SU-DHL-6 (cell line): ENCODE results near the gene BIRC2.
"Not testable (repeated sequence)": the region's sequence is repeated elsewhere in the genome, so short reads cannot be mapped to it uniquely, and the experiment has no call there.

Experiments
- H2AFZ ChIP-seq: fragments of 200-600 bp; sonication (generic); 2 replicates; pipeline ENCODE4 v1.6.1; 2014; ENCODE audit warnings: low read depth, mild to moderate bottlenecking, moderate library complexity, mixed read lengths, antibody characterized with exemption, low read length; ENCODE audit not compliant: severe bottlenecking
- H3F3A ChIP-seq: fragments of 200-600 bp; shearing (Covaris generic); 2 replicates; pipeline ENCODE4 v1.6.0; 2016; ENCODE audit warnings: antibody characterized with exemption, mild to moderate bottlenecking; ENCODE audit not compliant: insufficient read depth
- H3K27ac ChIP-seq: fragments of 200-600 bp; sonication (generic); 2 replicates; pipeline ENCODE4 v1.5.1; 2016; ENCODE audit warnings: low read depth, mild to moderate bottlenecking, low read length, moderate library complexity, mixed read lengths
- H3K27me3 ChIP-seq: fragments of 200-600 bp; sonication (generic), shearing (Covaris generic); 2 replicates; pipeline ENCODE4 v1.6.0; 2014; ENCODE audit warnings: mild to moderate bottlenecking, low read length
- H3K36me3 ChIP-seq: fragments of 200-600 bp; sonication (generic); 2 replicates; pipeline ENCODE4 v1.6.1; 2014; ENCODE audit warnings: mild to moderate bottlenecking, low read length, mixed read lengths
- H3K4me2 ChIP-seq: fragments of 300-600, 200-600 bp; shearing (Covaris generic), sonication (generic); 2 replicates; pipeline ENCODE4 v1.6.0; 2014; ENCODE audit warnings: low read length, low read depth, mild to moderate bottlenecking; ENCODE audit not compliant: poor library complexity, severe bottlenecking
- H3K4me3 ChIP-seq: fragments of 200-600 bp; sonication (generic); 2 replicates; pipeline ENCODE4 v1.5.1; 2014; ENCODE audit warnings: antibody characterized with exemption, low read length, mild to moderate bottlenecking, mixed read lengths; ENCODE audit not compliant: insufficient read depth, poor library complexity, severe bottlenecking
- H3K79me2 ChIP-seq: fragments of 200-600 bp; sonication (generic); 2 replicates; pipeline ENCODE4 v1.6.1; 2014; ENCODE audit warnings: mild to moderate bottlenecking, low read length, moderate library complexity; ENCODE audit not compliant: insufficient read depth
- H3K9ac ChIP-seq: fragments of 200-600 bp; sonication (generic); 2 replicates; pipeline ENCODE4 v1.7.0; 2014; ENCODE audit warnings: mild to moderate bottlenecking, low read length
- H3K9me2 ChIP-seq: fragments of 200-600 bp; sonication (generic); replicated peaks from 2 replicates; pipeline ENCODE4 v1.6.1; 2014; ENCODE audit warnings: low read length; ENCODE audit not compliant: insufficient read depth
- H3K9me3 ChIP-seq: fragments of 200-600 bp; sonication (generic); 2 replicates; pipeline ENCODE4 v1.6.1; 2014; ENCODE audit warnings: low read length, mixed read lengths; ENCODE audit not compliant: insufficient read depth
- H4K20me1 ChIP-seq: fragments of 200-600 bp; sonication (generic); 2 replicates; pipeline ENCODE4 v1.6.1; 2014; ENCODE audit warnings: low read depth, mild to moderate bottlenecking, antibody characterized with exemption, low read length, moderate library complexity, mixed read lengths
- CTCF ChIP-seq: fragments of 200-600 bp; sonication (generic); IDR thresholded peaks from one replicate; pipeline ENCODE4 v1.5.1; 2017; ENCODE audit warnings: antibody characterized with exemption, mild to moderate bottlenecking, low read length, moderate library complexity; ENCODE audit not compliant: insufficient read depth, poor library complexity, severe bottlenecking
- EZH2phosphoT487 ChIP-seq: fragments of 200-600 bp; sonication (generic), shearing (Covaris generic); conservative IDR thresholded peaks from 2 replicates; pipeline ENCODE4 v1.6.1; 2018; ENCODE audit warnings: mild to moderate bottlenecking, antibody characterized with exemption, low read length, moderate library complexity, mixed read lengths

BIRC2 gene

GRCh38 chr11:102338479-102339010 is 8.5 kb upstream of the BIRC2 start:
- H4K20me1 ChIP-seq, result peaks cover 4% of the 10 kb centered on the region; the same call in 1 of the 2 replicates
- peaks cover 75% of the 10 kb centered on the region for H3F3A ChIP-seq
- H3K36me3 ChIP-seq, result peaks cover 42% of the 10 kb centered on the region
- no peak overlapping the region for H3K9ac ChIP-seq
- peak overlapping the region; percentile 31; the same call in 1 of the 2 replicates for H3K27ac ChIP-seq
- no peak overlapping the region for H3K4me3 ChIP-seq
- H3K79me2 ChIP-seq, result no peaks in the 10 kb centered on the region; the same call in 1 of the 2 replicates
- H3K9me3 ChIP-seq, result no peaks in the 10 kb centered on the region
- TF ChIP-seq CTCF (no peak), EZH2phosphoT487 (no peak)
- no peak overlapping the region for H3K4me2 ChIP-seq
- H2AFZ ChIP-seq, result no peak overlapping the region
- no peaks in the 10 kb centered on the region for H3K27me3 ChIP-seq
- H3K9me2 ChIP-seq, result no peaks in the 10 kb centered on the region

- not testable (repeated sequence) for H4K20me1 ChIP-seq, H3K9me3 ChIP-seq, H3K4me2 ChIP-seq, H3K27me3 ChIP-seq, H3K4me3 ChIP-seq, H3K27ac ChIP-seq, H3K9me2 ChIP-seq, H3K9ac ChIP-seq, H3K79me2 ChIP-seq, H2AFZ ChIP-seq
- peaks cover 50% of the 10 kb centered on the region for H3F3A ChIP-seq
- H3K36me3 ChIP-seq, result peaks cover 19% of the 10 kb centered on the region
These were observed 5.7 kb upstream of the BIRC2 start for GRCh38 chr11:102341311-102341710.

- no peak overlapping the region for H2AFZ ChIP-seq
- TF ChIP-seq EZH2phosphoT487, result no peak
- peak; percentile 88 for TF ChIP-seq CTCF
These were observed 5.1 kb upstream of the BIRC2 start for GRCh38 chr11:102341844-102342318.

GRCh38 chr11:102343809-102344208 is 3.2 kb upstream of the BIRC2 start:
- no peak overlapping the region for H2AFZ ChIP-seq
- peaks cover 28% of the 10 kb centered on the region for H3F3A ChIP-seq
- no peak overlapping the region for H3K27ac ChIP-seq
- no peaks in the 10 kb centered on the region for H3K9me3 ChIP-seq
- H3K9ac ChIP-seq, result no peak overlapping the region
- H4K20me1 ChIP-seq, result no peaks in the 10 kb centered on the region
- H3K4me3 ChIP-seq, result no peak overlapping the region
- no peak for TF ChIP-seq CTCF
- TF ChIP-seq EZH2phosphoT487, result no peak
- H3K9me2 ChIP-seq, result no peaks in the 10 kb centered on the region
- no peaks in the 10 kb centered on the region for H3K27me3 ChIP-seq
- H3K36me3 ChIP-seq, result no peaks in the 10 kb centered on the region
- H3K79me2 ChIP-seq, result peaks cover 16% of the 10 kb centered on the region
- H3K4me2 ChIP-seq, result no peak overlapping the region

More at GRCh38 chr11:102341844-102342318, 5.1 kb upstream of the BIRC2 start:
- Histone ChIP-seq H4K20me1 (no peaks in the 10 kb centered on the region), H3K9me3 (no peaks in the 10 kb centered on the region), H3F3A (peaks cover 47% of the 10 kb centered on the region), H3K79me2 (no peaks in the 10 kb centered on the region), H3K9ac (no peak overlapping the region), H3K27ac (no peak overlapping the region), H3K9me2 (no peaks in the 10 kb centered on the region), H3K36me3 (peaks cover 13% of the 10 kb centered on the region), H3K4me2 (no peak overlapping the region), H3K4me3 (no peak overlapping the region), H3K27me3 (no peaks in the 10 kb centered on the region)
